Esophagus muscularis mucosa (tissue), 4 donors: ENCODE data around the gene RELA. TPM values are rescaled to one million over a fixed set of nuclear protein-coding genes. Genes with fewer than 3 reads are reported as not detected.
A peak's percentile ranks its signal among the peaks of the same experiment; 100 is the strongest.

Experiments used
- DNase-seq: peaks from one replicate; pipeline ENCODE4 v3.0.0-alpha.2; 2017; ENCODE audit errors: extremely low spot score
- H3K27ac ChIP-seq, 4 donors: fragments of 200-600 bp; sonication (generic); replicated peaks in 1 of 4; 1 replicate in 3 of 4; 2 replicates in 1 of 4; pipeline ENCODE4 v1.5.1; 2016 to 2019; ENCODE audit warnings: mild to moderate bottlenecking in 1 of 4
- H3K27me3 ChIP-seq, 4 donors: fragments of 200-600 bp; sonication (generic); one replicate each; pipeline versions ENCODE4 v1.5.1 to v1.6.0; 2016 to 2019
- H3K36me3 ChIP-seq, 4 donors: fragments of 200-600 bp; sonication (generic); one replicate each; pipeline ENCODE4 v1.5.1; 2016 to 2019
- H3K4me1 ChIP-seq, 4 donors: fragments of 200-600 bp; sonication (generic); one replicate each; pipeline ENCODE4 v1.5.1; 2016 to 2019
- H3K4me3 ChIP-seq, 4 donors: fragments of 200-600 bp; sonication (generic); 1 replicate in 2 of 4; 2 replicates in 2 of 4; pipeline ENCODE4 v1.5.1; 2016 to 2019; ENCODE audit warnings: mild to moderate bottlenecking in 4 of 4, moderate library complexity in 1 of 4
- H3K9me3 ChIP-seq, 4 donors: fragments of 200-600 bp; sonication (generic); 1 replicate in 3 of 4; 2 replicates in 1 of 4; pipeline ENCODE4 v1.5.1; 2016 to 2019
- CTCF ChIP-seq, 3 experiments: fragments of 200-600 bp in 2 of 3; fragments of 450-650 bp in 1 of 3; sonication (generic) in 2 of 3; IDR thresholded peaks; one replicate each; pipeline ENCODE4 v1.5.1; 2017 to 2019; ENCODE audit warnings: antibody characterized with exemption in 3 of 3, mild to moderate bottlenecking in 2 of 3, moderate library complexity in 1 of 3
- EP300 ChIP-seq: sonication (generic); formaldehyde crosslinking; IDR thresholded peaks from one replicate; pipeline ENCODE4 v1.6.1; 2017; ENCODE audit warnings: antibody characterized with exemption
- POLR2A ChIP-seq: fragments of 450-650 bp; IDR thresholded peaks from one replicate; pipeline ENCODE4 v1.6.1; 2017; ENCODE audit warnings: antibody characterized with exemption, moderate library complexity, mild to moderate bottlenecking, low read depth
- POLR2AphosphoS5 ChIP-seq, 2 donors: sonication (generic); formaldehyde crosslinking; IDR thresholded peaks; one replicate each; pipeline ENCODE4 v1.6.1; 2017; ENCODE audit warnings: antibody characterized with exemption in 2 of 2
- WGBS: methylation state at CpG from one replicate; pipeline ENCODE4 v1.1.5; 2018; 5-methylcytosine and 5-hydroxymethylcytosine counted together
- intact Hi-C: fragments of 100-400 bp; cut with DNase I; formaldehyde crosslinking; loops from one replicate; pipeline ENCODE4 v1.15.1; 2023
- total RNA-seq, 4 donors: library from RNA; depleted of rRNA; stranded (reverse); fragments of >200 nt; gene quantifications; one replicate each; pipeline versions ENCODE4 v1.1.0 to v1.2.1, GENCODE V29; 2016

The RELA gene
- total RNA-seq, 4 donors from 2014 or later: 51.5 to 84.6 (median 82.1) TPM

GRCh38 chr11:65625628-65626342 lies 36.9 kb downstream of the RELA start:
- no peak overlapping the region for H3K27ac ChIP-seq
- WGBS: 71% methylated on average over 23 of the region's 30 CpGs
- TF ChIP-seq CTCF (IDR thresholded peaks at IDR 0.05): peak; percentile 51 to 70 (median 62)
- no peak for TF ChIP-seq POLR2A
- TF ChIP-seq POLR2AphosphoS5 (IDR thresholded peaks at IDR 0.05): peak in 1 of 2 donors; percentile 46
- intact Hi-C loops: loop anchor here (10.0 kb wide), 1 partner anchor 189 kb away; no protein-coding TSS in a partner anchor
- peaks cover 64 to 100% (median 98%) of the 10 kb centered on the region in 4 donors for H3K36me3 ChIP-seq
- no peaks in the 10 kb centered on the region for H3K27me3 ChIP-seq
- no peaks in the 10 kb centered on the region for H3K9me3 ChIP-seq
- H3K4me3 ChIP-seq: no peak overlapping the region
- no peak for DNase-seq
- peaks cover 0 to 8% (median 4%) of the 10 kb centered on the region in 4 donors for H3K4me1 ChIP-seq

GRCh38 chr11:65624931-65625627 lies 37.6 kb downstream of the RELA start:
- Histone ChIP-seq H3K9me3 (no peaks in the 10 kb centered on the region), H3K27ac (no peak overlapping the region), H3K4me1 (peaks cover 0 to 8% (median 4%) of the 10 kb centered on the region in 4 donors), H3K4me3 (no peak overlapping the region), H3K36me3 (peaks cover 57 to 100% (median 98%) of the 10 kb centered on the region in 4 donors), H3K27me3 (no peaks in the 10 kb centered on the region)
- no peak for TF ChIP-seq POLR2A
- no peak for TF ChIP-seq CTCF (IDR thresholded peaks at IDR 0.05)
- no peak for TF ChIP-seq EP300
- no peak for TF ChIP-seq POLR2AphosphoS5 (IDR thresholded peaks at IDR 0.05)
- WGBS: 75% methylated on average over 20 of the region's 30 CpGs
- intact Hi-C loops: loop anchor here (10.0 kb wide), 1 partner anchor 190 kb away; no protein-coding TSS in a partner anchor
- no peak for DNase-seq

GRCh38 chr11:65623852-65624616 lies 38.7 kb downstream of the RELA start:
- TF ChIP-seq EP300: no peak
- TF ChIP-seq POLR2A: no peak
- TF ChIP-seq CTCF (IDR thresholded peaks at IDR 0.05): no peak
- no peak for TF ChIP-seq POLR2AphosphoS5 (IDR thresholded peaks at IDR 0.05)
- WGBS: 86% methylated on average over 19 of the region's 25 CpGs
- peaks cover 0 to 13% (median 4%) of the 10 kb centered on the region in 4 donors for H3K4me1 ChIP-seq
- H3K27ac ChIP-seq: no peak overlapping the region
- peaks cover 53 to 100% (median 98%) of the 10 kb centered on the region in 4 donors for H3K36me3 ChIP-seq
- H3K27me3 ChIP-seq: no peaks in the 10 kb centered on the region
- intact Hi-C loops: loop anchor here (10.0 kb wide), 1 partner anchor 191 kb away; no protein-coding TSS in a partner anchor
- no peaks in the 10 kb centered on the region for H3K9me3 ChIP-seq
- no peak for DNase-seq
- no peak overlapping the region for H3K4me3 ChIP-seq

GRCh38 chr11:65623177-65623576 lies 39.5 kb downstream of the RELA start:
- 91% methylated on average over 14 of the region's 14 CpGs for WGBS
- H3K36me3 ChIP-seq: peaks cover 55 to 100% (median 98%) of the 10 kb centered on the region in 4 donors
- TF ChIP-seq EP300 (no peak), POLR2AphosphoS5 (IDR thresholded peaks at IDR 0.05) (no peak), CTCF (IDR thresholded peaks at IDR 0.05) (no peak), POLR2A (no peak)
- peaks cover 0 to 13% (median 7%) of the 10 kb centered on the region in 4 donors for H3K4me1 ChIP-seq
- H3K27me3 ChIP-seq: no peaks in the 10 kb centered on the region
- H3K4me3 ChIP-seq: no peak overlapping the region
- no peaks in the 10 kb centered on the region for H3K9me3 ChIP-seq
- intact Hi-C loops: loop anchor here (10.0 kb wide), 1 partner anchor 192 kb away; no protein-coding TSS in a partner anchor
- DNase-seq: no peak
- H3K27ac ChIP-seq: no peak overlapping the region
